Thymus (tissue), 2 donors: ENCODE measurements around the gene ANKRD61. TPM values are rescaled to one million over a fixed set of nuclear protein-coding genes. Genes with fewer than 3 reads are reported as not detected.

ENCODE experiments used
- polyA plus RNA-seq: library from polyadenylated mRNA; stranded (reverse); fragments of 200-250 nt; gene quantifications from one replicate; pipeline ENCODE4 v1.2.3, GENCODE V29; 2013
- total RNA-seq: library from RNA; stranded (reverse); fragments of 120-200 nt; gene quantifications from one replicate; pipeline ENCODE4 v1.2.4, GENCODE V29; 2013
- donor health status: healthy.

The ANKRD61 gene
- total and polyA plus RNA-seq, 2 donors: 0.05 to 0.21 TPM

Other genes with a start within 250 kb of the ANKRD61 start
- gene RNF216, start 249.7 kb upstream of the ANKRD61 start, total RNA-seq: 15.9 TPM
- 19.2 TPM for gene RNF216, start 249.7 kb upstream of the ANKRD61 start, polyA plus RNA-seq
- 0.33 TPM for gene OCM, start 150.6 kb upstream of the ANKRD61 start, total RNA-seq
- 3.4 TPM for gene OCM, start 150.6 kb upstream of the ANKRD61 start, polyA plus RNA-seq
- 46.4 TPM for gene CCZ1, start 132.6 kb upstream of the ANKRD61 start, total RNA-seq
- 63.6 TPM for gene CCZ1, start 132.6 kb upstream of the ANKRD61 start, polyA plus RNA-seq
- gene RSPH10B, start 60.7 kb upstream of the ANKRD61 start, total RNA-seq: not detected
- gene RSPH10B, start 60.7 kb upstream of the ANKRD61 start, polyA plus RNA-seq: 0.25 TPM
- 15.2 TPM for gene PMS2, start 22.3 kb upstream of the ANKRD61 start, total RNA-seq
- 8.3 TPM for gene PMS2, start 22.3 kb upstream of the ANKRD61 start, polyA plus RNA-seq
- 40.6 TPM for gene AIMP2, start 22.1 kb upstream of the ANKRD61 start, total RNA-seq
- 34.0 TPM for gene AIMP2, start 22.1 kb upstream of the ANKRD61 start, polyA plus RNA-seq
- 29.9 TPM for gene EIF2AK1, start 27.8 kb downstream of the ANKRD61 start, total RNA-seq
- 60.4 TPM for gene EIF2AK1, start 27.8 kb downstream of the ANKRD61 start, polyA plus RNA-seq
- gene USP42, start 73.6 kb downstream of the ANKRD61 start, total RNA-seq: 3.5 TPM
- gene USP42, start 73.6 kb downstream of the ANKRD61 start, polyA plus RNA-seq: 6.3 TPM
- 5.1 TPM for gene CYTH3, start 241.2 kb downstream of the ANKRD61 start, total RNA-seq
- 6.3 TPM for gene CYTH3, start 241.2 kb downstream of the ANKRD61 start, polyA plus RNA-seq